PFSK-1 (cell line): ENCODE data around the gene PRKAG2.

ENCODE experiments used
- POLR2AphosphoS5 ChIP-seq: IDR thresholded peaks from 2 replicates; pipeline ENCODE4 v1.6.1; 2012; ENCODE audit warnings: low read depth, mild to moderate bottlenecking, control low read depth, low read length, moderate library complexity
- REST ChIP-seq, 2 experiments: IDR thresholded peaks; 2 replicates each; pipeline versions ENCODE4 v1.6.1 to v1.8.0; 2011 to 2012; ENCODE audit warnings: low read depth in 2 of 2, low read length in 2 of 2, control low read depth in 1 of 2, inconsistent platforms in 1 of 2, mild to moderate bottlenecking in 1 of 2, moderate library complexity in 1 of 2; ENCODE audit not compliant: insufficient read depth in 1 of 2

GRCh38 chr7:151579644-151580043 is 297.3 kb downstream of the PRKAG2 start:
- no peak for TF ChIP-seq POLR2AphosphoS5
- TF ChIP-seq REST (IDR thresholded peaks at IDR 0.05; ENCODE audit: insufficient read depth in 1 of 2, low read depth in 2 of 2, low read length in 2 of 2), result no peak
